NCI-H1436 treated with DMSO at 0.1 percent for 48 hours (cell line): ENCODE data around the gene RARA.

ENCODE experiments used
- DNase-seq: peaks from one replicate; lab custom pipeline; 2025; lab: John Stamatoyannopoulos, UW

The RARA gene

DNA sequence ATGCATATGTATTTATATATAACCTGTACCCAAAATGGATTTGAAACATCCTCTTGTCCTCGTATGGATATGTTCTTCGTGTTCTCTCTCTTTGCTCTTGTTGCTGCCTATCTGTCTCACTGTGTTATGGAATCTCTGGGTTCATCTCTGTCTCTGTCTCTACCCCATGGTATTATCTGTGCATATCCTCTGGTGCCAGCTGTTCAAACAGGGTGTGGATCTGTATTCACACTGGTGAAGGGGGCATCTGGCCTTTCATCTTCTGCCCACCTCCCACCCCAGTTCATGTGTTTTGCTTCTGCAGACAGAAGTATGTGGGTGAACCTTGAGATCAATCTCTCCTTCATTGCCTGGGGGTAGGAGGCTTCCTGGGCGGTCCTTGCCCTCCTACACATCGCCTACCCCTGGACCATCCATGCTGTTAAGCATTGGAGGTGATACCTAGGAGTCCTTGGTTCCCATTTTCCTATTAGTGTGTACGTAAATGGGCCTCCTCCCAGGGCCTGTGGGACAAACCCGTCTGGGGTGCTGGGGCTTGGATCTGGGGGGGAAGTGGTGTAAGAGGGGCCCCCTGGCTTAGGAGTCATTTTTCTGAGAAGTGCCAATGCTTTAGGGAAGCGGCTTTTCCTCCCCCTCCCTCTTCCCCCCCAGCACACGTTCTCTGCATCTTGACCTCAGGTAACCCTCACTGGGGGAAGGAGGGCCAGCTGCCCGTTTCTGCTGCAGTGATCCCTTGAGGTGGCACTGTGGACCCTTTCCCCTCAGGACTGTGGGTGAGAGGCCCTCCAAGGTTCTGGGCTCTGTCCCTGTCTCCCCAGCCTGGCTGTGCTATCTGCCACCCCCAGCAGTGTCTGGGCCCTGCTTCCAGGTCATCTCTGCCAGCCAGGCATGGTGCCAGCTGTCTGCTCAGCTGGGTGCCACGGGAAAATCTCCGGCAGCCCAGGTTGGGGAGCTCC lies 21.1 kb downstream of the RARA start:
- no peak for DNase-seq

DNA sequence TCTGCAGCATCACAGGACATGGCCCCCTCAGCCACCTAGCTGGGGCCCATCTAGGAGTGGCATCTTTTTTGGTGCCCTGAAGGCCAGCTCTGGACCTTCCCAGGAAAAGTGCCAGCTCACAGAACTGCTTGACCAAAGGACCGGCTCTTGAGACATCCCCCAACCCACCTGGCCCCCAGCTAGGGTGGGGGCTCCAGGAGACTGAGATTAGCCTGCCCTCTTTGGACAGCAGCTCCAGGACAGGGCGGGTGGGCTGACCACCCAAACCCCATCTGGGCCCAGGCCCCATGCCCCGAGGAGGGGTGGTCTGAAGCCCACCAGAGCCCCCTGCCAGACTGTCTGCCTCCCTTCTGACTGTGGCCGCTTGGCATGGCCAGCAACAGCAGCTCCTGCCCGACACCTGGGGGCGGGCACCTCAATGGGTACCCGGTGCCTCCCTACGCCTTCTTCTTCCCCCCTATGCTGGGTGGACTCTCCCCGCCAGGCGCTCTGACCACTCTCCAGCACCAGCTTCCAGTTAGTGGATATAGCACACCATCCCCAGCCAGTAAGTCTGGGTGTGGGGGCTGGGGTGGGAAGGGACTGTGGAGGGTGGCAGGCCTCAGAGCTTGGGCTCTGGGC lies 22.0 kb downstream of the RARA start:
- DNase-seq = no peak

DNA sequence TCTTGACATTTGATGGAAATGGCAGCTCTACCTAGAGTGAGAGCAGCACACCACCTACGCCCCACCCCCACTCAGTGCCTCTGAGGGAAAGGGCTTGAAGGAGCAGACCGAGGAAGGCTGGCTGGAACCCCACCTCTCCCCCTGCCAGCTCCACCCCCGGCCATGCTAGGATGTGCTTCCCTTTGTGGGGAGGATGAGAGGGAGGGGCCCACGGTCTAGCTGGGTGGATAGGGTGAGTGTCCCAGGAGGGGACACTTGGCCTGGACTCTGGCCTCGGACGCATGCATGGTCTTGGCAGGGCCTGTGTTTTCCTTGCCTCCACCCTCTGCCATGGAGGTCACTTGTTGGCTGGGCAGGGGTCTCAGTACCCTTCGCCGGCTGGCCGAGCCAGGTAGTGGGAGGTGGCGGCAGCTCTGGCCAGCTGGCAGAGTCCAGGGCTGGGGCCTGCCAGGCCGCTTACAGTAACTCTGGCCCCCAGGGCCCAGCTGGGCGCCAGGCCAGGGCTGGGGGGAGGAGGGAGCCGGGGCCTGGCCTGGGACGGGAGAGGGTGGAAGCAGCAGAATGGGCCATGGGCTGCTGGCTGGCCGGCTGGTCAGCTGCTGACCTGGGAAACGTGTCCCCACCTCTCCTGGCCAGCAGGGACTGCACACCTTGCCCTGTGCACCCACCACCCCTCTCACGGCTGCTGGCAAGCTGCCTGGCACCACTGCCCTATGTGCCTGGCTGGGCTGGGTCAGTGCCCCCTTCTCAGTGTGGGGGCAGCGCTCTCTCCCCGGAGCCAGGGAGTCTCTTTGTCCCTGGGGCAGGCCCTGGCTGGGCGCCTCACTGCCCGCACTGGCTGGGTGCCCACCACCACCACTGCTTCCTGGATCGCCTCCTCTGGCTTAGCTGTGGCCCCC lies 23.0 kb downstream of the RARA start:
- no peak for DNase-seq

DNA sequence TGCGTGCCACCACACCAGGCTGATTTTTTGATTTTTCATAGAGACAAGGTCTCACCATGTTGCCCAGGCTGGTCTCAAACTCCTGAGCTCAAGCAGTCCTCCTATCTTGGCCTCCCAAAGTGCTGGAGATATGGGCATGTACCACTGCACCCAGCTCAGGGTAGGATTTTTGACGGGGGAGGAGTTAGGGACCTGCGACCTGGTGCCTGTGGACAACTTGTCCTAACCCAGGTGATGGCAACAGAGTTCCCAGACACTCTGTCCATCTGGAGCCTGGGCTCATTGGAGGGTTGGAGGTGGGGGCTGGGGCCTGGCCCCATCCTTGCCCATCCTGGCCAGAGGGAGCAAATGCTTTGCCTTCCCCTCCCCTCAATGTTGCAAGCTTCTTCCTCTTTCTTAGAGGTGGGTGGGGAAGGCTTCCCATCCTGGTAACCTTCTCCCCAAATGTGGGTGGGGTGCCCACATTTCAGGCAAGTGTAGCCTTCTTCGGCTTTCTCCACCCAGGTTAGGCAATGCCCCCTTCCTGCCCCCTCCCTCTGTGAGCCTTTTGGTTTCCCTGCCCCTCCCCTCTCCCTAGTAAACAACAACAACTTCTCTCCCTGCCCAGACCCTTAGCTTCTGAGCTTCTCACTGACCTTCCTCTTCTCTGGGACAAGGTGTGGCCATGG lies 24.9 kb downstream of the RARA start:
- DNase-seq = no peak

DNA sequence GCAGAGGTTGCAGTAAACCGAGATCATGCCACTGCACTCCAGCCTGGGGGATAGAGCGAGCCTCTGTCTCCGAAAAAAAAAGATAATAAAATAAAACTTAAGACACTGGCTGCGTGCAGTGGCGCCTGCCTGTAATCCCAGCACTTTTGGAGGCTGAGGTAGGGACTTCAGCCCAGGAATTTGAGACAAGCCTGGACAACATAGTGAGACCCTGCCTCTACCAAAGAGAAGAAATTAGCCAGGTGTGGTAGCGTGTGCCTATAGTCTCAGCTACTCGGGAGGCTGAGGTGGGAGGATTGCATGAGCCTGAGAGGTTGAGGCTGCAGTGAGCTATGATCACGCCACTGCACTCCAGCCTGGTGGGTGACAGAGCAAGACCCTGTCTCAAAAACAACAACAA lies 26.6 kb downstream of the RARA start:
- DNase-seq = no peak

DNA sequence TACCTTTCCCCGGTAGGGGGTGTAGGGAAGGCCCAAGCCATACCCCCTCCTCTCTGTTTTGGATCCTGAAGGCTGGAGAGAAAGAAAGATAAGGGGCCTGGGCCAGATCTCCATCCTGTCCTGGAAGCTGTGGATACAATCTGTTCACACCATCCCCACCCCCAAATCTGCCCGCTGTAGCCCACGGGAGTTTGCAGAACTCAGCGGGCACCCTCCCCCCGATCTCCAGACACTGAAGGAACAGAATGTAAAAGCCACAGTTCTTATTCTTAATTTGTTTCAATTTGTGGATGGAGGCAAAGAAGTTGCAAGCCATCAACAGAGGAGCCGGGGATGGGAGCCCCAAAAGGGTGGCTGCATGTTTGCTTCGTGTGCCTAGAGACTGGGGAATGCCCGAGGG lies 28.4 kb downstream of the RARA start:
- DNase-seq = no peak

DNA sequence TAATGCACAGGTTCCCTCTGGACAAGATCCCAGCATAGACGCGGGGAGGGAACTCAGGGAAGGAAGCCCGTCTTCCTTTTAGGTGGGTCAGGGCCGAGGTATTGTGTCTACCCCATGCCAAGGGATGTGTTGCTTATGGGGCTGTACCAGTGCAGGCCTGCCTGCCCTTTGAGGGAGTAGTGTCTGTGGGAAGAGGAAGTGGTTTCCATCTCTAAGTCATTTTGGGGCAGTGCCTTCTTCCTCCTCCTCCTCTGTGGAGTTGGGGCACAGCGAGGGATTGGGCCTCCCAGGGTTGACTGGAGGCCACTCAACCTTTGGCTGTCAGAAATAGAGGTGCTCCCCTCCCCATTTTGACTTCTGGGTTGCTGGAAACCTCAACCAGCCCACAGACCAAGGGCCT lies 29.1 kb downstream of the RARA start:
- DNase-seq = no peak

DNA sequence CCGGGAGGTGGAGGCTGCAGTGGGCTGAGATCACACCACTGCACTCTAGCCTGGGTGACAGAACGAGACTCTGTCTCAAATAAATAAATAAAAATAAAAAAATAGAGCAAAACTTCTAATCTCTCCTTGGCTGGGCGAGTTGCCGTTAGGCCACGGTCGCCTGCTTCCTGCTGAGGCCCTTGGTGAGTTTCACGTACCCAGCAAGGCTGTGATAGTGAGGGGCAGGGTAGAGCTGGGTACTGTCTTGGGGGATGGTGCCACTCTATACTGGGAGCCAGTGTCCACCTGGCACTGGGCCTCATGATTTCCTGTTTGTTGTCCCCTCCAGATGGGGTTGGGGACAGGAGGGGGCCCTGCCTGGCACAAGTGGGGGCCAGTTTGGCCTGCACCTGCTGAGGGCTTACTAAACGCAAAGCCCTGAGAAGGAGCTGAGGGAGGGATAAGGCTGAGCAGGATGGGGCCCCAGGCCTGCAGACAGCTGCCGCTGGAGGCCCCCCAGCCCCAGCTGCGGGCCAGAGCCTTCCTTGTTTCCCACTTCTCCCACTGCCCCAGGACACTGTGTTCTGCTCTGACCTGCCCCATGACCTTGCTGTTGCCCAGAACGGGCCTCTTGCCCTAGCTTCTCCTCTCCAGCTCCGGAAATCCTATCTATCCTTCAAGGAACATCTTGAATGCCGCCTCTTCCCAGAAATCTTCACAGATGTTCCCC lies 30.1 kb downstream of the RARA start:
- DNase-seq = no peak

DNA sequence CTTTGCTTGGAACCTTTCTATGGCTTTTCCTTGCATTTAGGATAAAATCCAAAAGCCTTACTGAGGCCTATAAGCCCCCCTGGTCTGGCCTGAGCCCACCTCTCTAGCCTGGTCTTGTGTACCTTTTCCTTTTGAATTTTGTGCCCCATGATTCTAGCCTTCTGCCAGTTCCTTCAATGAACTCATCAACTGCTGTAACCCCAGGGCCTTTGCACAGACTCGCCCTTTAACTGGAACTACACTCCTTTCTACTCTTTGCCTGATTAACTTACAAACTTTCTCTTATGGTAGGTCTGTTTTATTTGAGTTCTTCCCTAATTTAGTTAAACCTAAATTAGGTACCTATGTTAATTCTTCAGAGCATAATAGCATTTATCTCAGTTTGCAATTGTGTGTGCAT lies 31.3 kb downstream of the RARA start:
- no peak for DNase-seq

DNA sequence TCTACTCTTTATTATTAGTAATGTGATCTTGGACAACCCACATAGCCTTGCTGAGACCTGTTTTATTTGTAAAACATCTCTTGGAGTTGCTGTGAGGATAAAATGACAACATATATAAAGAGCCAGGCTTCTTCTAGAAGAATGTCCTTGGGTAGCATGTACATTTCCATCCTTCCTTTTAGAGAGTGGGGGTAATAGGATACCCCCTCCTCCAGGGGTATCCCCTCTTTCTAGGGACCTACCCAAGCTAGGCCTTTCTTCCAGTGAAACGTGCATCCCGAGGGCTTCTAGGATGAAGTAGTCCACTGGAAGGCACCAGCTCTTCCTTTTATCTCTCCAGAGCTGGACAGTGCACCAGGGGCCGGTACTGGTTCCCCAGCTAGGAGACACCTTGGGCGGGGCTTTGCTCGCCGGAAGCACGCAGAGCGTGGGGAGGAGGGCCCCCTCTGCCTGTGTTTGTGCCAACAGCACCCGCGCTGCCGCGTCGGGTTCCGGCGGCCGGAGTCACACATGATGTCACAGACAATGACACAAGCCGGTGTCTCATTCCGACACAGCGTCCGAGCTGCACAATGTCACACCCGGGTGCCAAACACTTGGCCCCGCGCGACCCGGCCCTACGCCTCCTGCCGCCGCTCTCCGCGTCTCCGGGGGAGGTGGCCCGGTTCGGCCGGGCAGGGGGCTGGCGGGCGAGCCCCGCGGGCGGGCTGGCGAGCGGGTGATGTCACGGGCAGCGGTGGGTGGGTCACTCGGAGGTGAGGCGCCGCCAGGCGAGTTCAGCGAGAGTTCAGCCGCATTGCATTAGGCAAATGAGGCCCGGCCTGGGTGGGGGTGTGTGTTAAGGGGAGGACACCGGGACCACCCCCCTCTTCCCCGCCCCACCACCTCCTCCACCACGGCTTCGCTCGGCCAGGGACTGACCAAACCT lies 32.2 kb downstream of the RARA start:
- no peak for DNase-seq

DNA sequence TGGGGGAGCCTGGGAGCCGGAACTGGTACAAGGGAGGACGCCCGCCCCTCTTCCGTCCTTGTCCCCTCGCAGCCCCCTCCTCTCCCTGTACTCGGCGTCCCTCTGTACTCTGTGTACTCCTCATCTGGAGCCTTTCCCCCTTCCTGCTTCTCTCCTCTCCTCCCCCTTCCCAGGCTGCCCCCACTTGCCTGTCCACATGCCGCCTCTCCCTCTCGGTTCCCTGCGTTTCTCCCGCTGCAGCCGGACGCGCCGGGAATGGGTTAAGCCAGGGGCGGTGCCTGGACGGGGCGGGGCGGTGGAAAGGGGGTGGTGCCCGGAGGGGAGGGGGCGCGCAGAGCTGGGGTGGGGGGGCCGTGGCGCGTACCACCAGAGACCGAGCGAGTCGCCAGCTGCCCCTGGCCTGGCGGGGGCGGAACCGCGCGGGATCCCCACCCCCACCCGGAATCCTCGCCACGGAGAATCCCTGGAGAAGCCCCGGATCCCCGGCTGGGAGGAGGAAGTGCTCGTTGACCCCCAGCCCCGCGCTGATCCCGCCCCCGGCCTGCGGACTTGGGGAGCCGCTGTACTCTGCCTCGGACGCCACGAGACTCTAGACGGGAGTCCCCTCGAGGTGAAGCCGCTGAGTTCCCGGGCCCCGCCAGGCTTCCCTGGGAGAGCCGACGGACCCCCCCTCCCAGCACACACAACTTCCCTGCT lies 33.0 kb downstream of the RARA start:
- no peak for DNase-seq

DNA sequence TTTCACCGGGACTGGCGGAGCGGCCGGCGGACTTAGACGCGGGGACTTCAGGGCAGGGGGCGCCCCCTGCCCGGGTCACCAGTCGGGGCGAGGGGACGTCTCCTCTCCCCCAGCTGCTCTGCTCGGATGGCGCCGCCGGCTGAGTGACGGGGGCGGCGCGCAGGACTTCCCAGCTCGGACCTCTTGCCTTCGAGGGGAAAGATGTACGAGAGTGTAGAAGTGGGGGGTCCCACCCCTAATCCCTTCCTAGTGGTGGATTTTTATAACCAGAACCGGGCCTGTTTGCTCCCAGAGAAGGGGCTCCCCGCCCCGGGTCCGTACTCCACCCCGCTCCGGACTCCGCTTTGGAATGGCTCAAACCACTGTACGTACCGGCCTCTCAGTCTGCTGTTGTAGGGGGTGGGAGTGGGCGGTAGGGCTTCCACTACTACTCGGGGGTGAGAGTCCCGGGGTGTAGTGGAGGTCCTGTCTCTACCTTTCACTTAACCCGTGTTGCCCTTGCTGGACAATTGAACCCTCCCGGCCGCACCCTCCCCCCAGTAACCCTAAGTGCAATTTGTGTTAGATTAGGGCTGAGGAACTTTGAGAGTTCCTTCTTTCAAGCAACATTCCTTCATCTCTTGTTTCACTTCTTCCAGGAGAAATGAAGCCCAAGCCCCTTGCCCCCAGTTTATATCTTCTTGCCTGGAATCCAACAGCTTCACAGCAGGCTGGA lies 33.7 kb downstream of the RARA start:
- no peak for DNase-seq

DNA sequence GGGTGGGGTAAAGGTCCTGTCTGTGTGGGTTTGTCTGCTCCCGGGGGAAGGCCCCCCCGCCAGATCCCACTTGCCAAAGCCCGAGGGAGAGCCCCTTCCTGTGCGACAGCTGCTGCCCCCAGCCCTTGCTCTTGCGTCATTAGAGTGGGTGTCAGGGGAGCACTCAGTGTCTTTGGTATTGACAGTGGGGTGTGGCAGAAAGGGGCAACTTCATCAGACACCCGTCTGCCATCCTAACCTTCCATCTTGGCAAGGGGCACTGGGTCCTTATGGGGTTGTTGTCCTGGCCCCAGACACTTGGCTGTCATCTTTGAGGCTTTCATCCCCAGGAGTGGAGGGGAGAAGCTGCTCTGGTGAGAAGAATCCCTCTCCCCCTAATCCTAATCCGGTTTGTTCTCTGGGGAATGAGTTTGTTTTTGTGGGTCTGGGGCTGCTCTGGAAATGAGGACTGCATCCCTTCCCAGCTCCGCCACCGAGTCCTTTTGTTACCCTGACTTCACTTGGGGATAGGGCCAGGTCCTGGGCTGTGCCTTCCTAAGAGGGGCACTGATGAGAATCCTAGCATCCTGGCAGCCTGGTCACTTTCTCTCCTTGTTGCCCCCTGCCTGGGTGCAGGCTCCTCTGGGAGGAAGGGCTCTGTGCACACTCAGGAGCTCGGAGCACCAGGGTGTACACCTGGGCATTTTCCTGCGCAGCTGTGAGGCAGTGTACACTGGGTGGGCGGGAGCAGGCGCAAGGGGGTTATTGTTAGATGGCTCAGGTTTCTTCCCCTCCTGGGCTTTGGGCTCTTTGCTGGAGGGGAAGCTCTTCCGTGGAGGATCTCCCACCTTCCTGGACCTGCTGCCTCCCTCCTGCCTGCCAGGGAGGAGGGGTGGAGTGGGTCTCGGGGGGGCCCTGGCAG lies 34.5 kb downstream of the RARA start:
- peak; percentile 39 for DNase-seq

DNA sequence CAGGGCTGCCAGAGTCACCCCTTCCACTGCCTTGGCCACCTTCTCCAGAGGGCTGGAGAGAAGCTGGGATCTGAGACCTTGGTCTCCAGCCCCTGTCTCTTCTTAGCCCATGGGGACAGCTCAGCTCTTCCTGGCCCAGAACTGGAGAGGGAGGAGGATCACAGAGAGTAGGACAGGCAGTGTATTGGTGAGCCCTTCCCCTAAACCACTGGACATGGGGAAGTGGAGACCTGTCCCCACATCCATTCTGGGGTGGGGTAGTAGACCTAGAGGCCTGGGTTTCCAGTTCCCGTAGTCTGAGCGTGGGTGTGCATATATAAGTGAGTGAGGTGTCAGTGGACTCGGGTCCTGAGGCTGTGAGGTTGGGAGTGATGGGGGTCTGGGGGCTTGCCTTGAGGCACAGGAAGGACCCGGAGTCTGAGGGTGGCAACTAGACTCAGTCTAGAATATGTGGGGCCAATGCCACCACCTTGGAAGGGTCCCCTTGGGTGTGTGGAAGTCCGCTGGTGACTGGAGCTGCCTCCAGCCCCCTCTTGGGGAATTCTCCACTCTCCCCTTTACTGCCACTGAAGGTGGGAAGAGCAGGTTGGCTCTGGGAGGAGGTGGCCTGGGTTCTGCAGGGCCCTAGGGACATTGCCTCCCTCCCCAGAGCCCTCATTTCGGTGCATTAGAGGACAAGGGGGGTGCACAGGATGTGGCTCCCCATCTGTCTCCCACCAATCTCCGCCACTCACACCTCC lies 35.6 kb downstream of the RARA start:
- no peak for DNase-seq

DNA sequence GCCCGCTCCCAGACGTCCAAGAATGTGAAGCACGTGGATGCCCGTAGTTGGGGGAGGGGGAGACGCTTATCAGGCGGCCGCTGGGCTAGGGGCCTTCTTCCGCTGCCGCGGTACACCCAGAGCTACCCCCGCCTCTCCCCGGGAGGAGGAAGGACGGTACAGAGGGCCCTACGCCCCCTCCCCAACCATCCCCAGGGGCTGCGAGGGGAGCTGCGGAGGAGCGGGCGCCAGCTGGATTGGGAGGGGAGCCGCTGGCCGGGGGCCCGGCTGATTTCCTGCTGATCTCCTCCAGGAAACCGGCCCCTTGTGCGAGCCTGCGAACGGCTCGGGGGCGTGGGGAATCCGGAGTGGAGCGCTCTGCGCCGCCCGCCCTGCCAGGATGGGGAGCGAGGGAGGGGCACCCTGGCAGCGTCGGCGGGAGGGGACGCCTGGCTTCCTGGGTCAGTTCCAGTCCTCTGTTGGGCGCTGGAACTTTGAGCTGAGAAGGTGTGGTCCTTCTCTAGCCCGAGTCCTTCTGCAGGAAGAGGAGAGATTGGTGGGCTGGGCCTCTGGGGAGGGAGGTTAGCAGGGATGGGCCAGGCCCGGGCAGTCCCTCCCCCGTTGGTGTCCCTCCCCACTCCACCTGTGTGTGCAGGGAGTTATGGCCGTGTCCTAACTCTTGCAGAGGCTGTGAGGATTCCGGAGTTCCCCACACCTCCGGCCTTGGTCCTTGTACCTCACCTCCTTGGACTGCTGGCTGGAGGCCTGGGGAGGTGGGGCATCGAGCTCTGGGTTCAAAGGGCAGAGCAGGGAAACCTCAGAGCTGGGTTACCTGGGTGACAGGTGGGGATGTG lies 36.4 kb downstream of the RARA start:
- DNase-seq = no peak
